Germinal center (tissue), 1 donor: Measurements from ENCODE around the gene TPGS2.
"Not testable (repeated sequence)": the region's sequence is repeated elsewhere in the genome, so short reads cannot be mapped to it uniquely, and the experiment has no call there.

Source experiments
- DNase-seq: peaks from one replicate; pipeline ENCODE4 v3.0.0; 2012; ENCODE audit warnings: mixed read lengths, low spot score

The TPGS2 gene

DNA sequence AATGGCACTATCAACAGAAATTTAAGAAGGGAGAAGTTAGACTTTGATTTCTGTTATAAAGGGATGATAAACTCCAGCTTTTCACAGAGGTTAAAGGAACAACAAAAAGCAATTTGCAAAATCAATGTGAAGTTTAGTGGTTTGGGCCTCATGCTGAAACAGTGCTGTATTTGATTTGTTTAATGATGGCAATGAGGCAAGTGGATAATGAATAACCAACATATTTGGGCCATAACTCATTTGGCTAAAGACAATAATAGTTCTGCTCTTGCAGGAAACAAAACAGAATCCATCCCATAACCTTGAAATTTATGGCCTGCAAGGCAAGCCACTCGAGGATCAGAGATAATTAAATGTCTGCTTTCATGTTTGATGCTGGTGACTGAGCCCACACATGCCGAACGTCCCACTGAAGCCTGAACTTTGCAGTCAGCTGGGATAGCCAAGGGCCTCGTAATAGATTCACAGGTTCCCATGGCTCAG, 56.5 kb downstream of the TPGS2 start:
- DNase-seq: no peak

DNA sequence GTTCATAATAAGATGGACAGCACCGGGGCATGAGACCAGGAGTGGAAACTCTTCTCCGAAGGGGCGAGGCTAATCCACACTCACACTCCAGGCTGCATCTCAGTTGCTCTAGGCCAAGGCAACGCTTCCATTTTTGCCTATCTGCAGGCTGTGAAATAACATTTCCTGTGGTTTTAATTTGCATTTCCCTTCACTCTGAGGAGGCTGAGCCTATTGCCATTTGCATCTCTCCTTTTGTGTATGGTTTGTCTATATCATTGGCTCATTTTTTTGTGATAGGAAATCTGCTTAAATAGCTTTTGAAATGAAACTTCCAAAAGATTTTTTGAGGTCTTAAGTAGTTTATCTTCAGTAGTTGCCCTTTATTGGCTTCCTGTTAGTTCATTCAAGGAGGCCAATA, 57.6 kb downstream of the TPGS2 start:
- no peak for DNase-seq

DNA sequence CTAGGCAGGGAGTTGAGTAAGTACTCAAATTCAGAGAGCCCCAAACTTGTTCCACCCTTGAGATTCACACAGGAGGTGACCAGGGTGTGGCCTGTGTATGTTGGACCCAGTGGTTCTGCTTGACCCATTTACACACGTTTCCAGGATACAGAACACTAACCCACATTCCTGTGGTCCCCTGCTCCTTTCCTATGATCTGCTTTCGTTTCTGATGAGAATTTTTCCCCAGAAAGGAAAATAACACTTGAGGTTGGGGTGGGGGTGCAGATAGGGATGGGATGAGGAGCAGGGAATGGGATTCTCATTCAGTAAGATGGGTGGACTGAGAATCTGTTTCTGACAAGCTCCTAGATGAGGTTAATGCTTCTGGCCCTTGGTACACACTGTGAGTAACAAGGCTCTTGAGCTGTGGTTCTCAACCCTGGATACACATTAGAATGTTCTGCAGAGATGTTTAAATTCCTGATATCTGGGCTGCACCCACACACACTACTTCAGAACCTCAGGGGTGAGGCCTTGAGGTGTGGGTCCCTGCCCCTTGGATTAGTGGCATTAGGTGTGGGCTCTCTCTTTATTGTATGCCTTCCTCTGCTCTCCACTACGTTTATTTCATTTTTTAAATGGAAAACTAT, 58.4 kb downstream of the TPGS2 start:
- DNase-seq: no peak

DNA sequence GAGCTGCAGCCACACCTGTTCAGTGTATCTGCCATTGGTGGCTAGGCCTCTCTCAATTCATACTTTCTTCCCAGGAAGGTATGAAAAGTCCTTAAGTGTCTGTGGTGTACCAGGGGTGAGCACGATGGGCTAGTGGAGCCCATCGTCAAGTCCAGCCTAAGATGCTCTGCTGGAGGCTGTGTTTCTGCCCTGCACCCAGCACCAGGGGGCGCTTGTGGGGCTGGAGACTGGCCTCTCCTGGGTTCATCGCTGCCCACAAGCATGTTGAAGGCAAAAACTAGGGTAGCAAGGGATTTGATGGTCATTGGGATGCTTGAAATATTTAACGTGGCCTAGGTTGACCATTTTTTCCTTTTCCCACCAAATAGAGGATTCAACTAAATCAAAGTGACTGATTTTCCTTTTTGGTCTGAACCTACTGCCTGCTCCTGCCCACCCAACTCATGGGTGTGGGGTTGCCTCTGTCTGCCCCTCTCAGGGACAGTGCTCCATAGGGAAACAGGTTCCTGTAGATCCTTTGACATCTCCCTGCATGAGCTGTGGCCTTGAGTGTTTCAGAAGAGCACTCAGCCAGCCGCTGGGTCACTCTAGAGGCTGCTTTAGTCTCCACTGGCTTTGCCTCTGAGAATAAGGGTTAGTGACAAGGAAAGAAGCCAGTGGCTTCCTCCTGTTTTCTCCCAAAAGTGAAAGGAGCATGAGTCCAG, 59.0 kb downstream of the TPGS2 start:
- DNase-seq: peak; percentile 52

DNA sequence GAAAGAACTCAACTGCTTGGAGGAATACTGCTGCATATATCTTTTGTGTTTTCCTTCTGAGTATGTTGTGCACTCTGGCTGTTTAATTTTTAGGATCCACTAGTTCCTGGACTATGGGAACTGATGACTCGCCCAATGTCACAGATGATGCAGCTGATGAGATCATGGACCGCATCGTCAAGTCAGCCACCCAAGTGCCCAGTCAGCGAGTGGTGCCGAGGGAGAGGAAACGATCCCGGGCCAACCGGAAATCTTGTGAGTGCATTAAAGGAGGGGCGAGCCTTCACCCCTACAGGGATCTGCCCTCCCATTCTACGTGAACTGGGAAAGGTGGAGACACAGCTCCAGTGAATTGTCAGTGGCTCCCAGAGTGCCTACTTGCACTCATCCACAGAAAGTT, 59.6 kb downstream of the TPGS2 start:
- DNase-seq: no peak

DNA sequence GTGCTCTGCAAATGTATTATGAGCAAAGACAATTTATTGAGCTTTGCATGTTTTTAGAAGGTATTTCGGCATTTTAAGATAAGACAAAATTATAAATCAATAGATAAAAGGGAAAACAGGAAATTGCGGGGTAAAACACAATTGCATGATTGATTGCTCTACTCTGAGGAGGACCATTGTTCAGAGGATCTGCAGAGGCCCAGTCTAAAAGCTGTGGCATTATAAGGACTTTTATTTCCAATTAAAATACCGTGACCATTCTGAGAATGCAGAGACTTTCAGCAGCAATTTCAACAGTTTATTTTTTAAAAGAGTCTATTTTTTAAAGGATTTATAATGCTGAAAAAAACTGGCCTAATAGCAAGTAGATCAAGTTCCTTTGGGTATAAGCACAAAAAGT, 62.0 kb downstream of the TPGS2 start:
- no peak for DNase-seq

DNA sequence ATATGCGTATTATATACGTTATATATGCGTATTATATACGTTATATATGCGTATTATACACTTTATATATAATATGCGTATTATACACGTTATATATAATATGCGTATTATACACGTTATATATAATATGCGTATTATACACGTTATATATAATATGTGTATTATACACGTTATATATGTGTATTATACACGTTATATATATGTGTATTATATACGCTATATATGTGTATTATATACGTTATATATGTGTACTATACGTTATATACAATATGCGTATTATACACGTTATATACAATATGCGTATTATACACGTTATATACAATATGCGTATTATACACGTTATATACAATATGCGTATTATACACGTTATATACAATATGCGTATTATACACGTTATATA, 65.8 kb downstream of the TPGS2 start:
- DNase-seq: not testable (repeated sequence)

DNA sequence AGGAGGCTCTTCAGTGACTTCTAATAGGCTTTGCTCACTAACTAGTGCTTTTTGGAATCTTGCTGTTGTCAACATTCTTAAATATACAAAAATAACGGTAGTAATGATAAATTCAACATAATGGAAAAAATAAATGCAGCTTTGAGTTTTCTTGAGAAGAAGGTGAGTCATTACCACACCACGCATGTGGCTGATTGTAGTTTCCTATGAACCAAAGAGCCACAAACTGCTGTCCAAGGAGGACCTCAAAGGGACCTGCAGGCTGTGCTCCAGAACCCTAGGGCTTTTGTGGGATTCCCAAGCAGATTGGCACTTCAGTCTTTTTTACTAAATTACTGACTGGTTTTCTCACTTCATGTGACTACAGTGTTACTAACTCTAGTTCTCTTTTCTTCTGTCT, 66.7 kb downstream of the TPGS2 start:
- DNase-seq: no peak

DNA sequence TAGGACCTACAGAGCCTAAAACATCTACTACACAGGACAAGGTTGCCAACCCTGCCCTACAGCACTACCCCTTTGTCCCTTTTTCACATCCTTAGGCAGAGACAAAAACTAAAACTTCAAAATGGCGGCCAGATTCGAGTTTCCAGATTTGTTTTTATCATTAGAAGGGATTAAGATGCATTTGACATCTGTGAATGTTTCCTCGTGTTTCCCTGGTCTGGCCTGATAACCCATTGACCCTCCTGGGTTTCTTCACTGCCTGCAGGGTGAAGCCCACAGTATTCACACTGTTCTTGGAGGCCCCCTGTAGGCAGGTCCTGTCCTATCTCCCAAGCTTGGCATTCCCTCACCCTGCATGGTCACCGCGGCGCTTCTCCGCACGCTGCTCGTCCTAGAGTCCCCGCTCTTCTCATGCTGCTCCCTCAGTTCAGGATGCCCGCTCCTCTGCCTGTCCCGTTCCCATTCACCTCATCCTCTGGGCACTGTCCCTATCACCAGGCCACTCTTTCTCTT, 67.6 kb downstream of the TPGS2 start:
- DNase-seq: no peak

DNA sequence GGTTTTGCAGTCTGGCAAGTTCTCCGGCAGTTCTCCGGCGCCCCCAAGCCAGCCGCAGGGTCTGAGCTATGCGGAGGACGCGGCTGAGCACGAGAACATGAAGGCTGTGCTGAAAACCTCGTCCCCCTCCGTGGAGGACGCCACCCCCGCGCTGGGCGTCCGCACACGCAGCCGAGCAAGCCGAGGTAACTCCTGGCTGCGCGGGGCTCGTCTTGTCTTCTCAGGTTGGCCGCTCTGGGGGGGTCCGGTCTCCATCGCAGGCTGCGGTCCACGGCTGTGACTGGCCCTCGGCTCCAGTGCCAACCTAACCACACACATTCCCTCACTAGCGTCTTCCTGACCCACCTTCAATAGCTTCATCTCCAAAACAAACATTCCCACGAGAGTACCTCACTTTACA, 68.2 kb downstream of the TPGS2 start:
- DNase-seq: no peak

DNA sequence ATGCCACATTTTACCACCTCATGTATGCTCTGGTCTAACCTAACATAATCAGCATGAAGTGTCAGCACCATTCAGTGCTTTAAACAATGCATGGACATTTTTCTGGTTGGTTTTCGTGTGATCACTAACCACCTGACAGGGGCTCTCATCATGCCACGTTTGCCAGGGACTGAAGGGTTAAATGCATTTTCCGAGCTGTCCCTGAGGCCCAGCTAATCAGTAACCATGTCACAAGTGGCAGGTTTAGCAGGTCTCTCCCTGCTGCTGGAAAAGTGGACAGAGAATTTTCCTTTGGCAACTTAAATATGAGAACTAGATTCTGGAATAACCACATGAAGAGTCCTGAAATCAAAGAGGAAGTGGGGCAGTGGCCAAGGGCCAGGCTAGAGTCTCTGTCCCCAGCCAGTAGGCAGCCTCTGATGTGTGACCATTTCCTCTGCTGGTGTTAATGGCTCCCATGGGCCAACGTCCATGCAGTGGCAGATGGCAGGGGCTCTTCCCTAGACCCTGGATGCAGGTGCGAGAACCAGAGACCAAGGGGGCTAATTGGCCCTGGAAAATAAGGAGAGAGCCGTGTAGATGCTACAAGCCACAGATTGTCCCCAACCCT, 69.5 kb downstream of the TPGS2 start:
- no peak for DNase-seq

DNA sequence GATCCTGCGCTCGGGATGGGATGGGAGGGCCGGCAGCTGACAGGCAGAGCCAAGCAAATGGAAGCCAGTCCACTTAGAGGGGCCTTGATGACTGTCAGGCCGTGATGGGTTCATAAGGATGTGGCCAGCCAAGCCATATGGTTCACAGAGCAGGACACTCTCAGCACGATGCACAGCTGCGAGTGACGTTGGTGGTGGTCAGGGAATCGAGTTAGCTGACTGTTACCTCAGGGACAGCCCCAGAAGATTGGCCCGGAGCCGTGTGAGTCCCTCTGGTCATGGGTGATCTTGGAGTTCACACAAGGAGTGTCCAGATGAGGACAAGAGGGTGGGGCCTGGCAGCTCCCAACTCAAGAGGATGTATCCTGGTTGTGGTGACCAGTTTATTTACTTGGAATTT, 70.2 kb downstream of the TPGS2 start:
- no peak for DNase-seq

DNA sequence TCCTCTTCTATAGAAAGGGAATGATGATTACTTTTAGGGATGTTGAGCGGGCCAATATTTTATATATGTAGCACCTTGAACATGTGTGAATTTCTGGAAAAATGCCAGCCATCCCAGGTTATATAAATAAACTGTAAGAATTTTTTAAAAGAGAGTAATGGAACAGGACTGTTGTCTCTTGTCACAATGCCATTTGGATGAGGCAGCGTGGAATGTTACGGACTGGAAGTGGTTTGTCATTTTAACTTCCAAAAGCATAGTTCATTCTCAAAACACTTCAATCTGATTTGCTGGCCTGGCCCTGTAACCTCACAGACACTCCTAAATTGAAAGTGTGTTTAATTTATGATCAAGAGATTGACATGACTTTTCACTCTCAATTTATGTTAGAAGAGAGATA, 70.8 kb downstream of the TPGS2 start:
- no peak for DNase-seq

DNA sequence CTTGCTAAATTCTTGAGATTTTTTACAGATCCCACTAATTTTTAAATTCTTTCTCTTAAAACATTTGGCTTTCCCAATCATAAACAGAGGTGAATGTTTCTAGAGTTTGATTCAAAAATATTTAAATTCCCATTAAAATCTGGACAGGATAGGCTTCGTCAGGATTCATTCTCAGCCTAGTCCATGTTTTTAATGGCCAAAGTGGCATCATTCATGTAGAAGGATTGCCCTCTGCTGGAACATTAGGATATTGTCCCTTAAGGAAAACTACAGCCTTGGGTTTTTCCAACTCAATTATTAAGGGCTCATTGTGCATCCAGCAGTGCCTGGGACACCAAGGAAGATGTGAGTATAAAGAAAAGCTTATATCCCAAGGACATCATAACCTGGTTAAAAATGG, 71.7 kb downstream of the TPGS2 start:
- peak; percentile 30 for DNase-seq

DNA sequence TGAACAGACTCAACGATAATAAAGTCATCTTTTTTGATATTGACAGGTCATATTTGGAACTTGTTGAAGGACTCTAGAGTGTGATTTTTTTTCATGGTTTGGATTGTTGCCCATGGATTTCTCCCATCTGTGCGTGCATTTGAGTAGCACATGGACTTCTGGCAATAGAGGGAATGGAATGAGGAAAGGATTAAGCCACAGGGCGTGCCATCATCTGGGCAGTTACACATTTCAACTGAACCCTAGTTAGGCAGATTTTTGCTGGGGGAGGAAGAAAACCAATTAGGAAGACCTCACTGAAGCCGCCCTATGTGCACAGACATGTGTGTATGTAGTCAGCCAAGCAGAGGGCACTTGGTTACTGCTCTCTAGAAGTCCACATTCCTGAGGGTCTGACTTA, 72.6 kb downstream of the TPGS2 start:
- no peak for DNase-seq

DNA sequence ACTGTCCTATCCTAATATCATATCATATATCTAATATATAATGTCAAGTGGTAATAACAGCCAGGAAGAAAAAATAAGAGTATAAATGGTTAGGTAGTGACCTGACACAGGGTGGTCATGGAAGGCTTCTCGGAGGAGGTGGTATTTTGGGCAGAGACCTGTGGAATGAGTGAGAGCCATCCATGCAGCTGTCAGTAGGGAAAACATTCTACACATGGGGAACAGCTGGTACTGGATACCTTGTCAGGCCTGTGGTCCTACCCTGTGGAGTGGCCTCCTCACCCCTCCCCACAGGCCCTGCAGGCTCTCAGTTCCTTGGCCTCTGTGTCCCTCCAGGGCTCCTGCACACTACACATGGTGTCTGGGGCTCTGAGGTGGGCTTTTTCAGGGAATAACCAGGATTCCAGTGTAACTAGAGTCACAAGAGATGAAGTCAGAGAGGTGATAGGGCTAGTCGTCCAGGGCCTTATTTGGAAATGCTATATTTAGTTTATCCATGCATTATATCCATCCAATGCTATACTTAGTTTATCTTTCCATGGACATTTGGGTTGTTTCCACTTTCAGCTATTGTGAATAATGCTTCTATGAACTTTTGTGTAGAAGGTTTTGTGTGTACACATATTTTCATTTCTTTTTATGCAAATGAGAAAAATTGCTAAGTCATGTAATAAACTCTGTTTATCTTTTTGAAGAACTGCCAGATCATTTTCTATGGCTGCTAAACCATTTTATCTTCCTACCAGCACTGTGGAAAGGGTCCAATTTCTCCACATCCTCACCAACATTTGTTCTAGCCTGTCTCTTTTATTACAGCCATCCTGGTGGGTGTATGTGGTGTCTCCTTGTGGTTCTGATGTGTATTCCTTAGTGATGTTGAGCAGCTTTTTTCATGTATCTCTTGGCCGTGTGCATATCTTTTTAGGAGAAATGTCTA, 75.6 kb downstream of the TPGS2 start:
- no peak for DNase-seq

DNA sequence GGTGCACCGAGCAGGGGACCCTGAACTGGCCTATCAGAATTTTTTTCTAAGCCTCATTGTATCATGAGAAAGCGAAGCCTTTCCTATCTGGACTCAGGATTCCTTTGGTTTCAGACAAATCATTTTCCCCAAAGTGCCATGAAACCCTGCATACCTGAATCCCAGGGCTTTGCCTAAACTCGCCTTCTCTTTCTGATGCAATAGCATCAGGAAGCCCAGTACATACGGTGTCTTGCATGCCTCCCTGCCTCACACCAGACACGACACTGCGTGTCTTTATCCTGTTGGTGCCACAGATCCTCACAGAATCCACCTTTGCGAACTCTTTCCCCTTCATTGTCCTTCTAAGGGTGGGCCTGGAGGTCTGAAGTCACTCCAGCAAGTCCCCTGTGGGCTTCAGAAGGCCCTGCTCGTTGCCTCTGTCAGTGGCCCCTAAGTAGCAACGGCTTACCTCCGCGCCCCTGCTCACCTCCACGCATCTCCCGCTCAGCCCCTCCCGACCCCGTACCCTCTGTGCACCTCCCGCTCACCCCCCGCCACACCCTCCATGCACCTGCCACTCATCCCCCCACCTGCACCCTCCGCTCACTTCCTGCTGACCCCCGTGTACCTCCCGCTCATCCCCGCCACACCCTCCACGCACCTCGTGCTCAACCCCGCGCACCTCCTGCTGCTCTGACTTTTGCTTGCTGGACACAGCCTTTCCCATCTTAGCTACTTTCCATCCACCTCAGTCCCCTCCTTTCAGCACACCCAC, 83.4 kb downstream of the TPGS2 start:
- no peak for DNase-seq

DNA sequence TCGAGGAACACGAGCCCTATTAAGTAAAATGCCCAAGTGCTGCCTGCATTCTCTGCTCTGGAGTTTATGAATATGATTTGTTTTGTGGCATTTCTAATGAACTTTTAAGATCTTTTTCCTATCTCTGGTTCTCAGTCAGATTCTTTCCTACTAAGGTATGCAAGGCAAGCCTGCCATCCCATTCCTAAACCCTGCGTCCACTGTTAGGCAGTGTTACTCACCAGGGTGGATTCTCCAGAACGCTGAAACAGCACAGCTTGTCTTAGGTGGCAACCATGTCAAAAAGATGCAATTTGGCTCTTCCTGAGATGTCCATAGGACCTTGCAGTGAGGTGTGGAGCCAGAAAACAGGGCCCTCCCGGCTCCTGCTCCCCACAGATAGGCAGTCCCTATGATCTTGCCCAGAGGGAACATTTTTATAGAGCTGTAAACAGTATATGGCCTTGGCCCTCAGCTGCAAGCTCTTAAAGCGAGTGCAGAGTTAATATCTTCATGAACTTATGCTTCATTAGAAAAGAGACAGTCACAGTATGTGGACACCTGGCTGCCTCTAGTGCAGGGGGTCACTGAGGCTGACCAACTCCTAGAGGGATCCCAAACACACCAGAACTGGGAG, 84.4 kb downstream of the TPGS2 start:
- DNase-seq: no peak
